ENCODE measurements around the gene MCU.
"Not testable (repeated sequence)": the region's sequence is repeated elsewhere in the genome, so short reads cannot be mapped to it uniquely, and the experiment has no call there.

MCU gene

GRCh38 chr10:72886621-72887020 lies 194.7 kb downstream of the MCU start:
- Histone ChIP-seq H3K4me1 (ENCODE audit: control insufficient read depth, insufficient read depth, low read length) (peaks cover 8% of the 10 kb centered on the region), H3K27ac (ENCODE audit: insufficient read depth, low read depth, low read length, poor library complexity, severe bottlenecking) (no peak overlapping the region)
- 55 to 79% methylated on average over 1 of the region's 1 CpG for WGBS, 2 experiments

GRCh38 chr10:72887043-72887442 lies 195.1 kb downstream of the MCU start:
- Histone ChIP-seq H3K4me1 (ENCODE audit: control insufficient read depth, insufficient read depth, low read length) (peaks cover 8% of the 10 kb centered on the region), H3K27me3 (ENCODE audit: control insufficient read depth, insufficient read depth, low read length, poor library complexity, severe bottlenecking) (no peaks in the 10 kb centered on the region), H3K4me3 (ENCODE audit: insufficient read depth, low read depth, low read length) (no peak overlapping the region), H3K9me3 (ENCODE audit: control insufficient read depth, low read length) (no peaks in the 10 kb centered on the region), H3K36me3 (ENCODE audit: control insufficient read depth, insufficient read depth, low read length) (no peaks in the 10 kb centered on the region), H3K27ac (ENCODE audit: insufficient read depth, low read depth, low read length, poor library complexity, severe bottlenecking) (no peak overlapping the region)
- WGBS, 2 experiments: 62 to 63% methylated on average over 2 to 4 of the region's 5 CpGs

More at GRCh38 chr10:72886621-72887020, 194.7 kb downstream of the MCU start:
- Histone ChIP-seq H3K4me3 (ENCODE audit: insufficient read depth, low read depth, low read length) (no peak overlapping the region), H3K36me3 (ENCODE audit: control insufficient read depth, insufficient read depth, low read length) (no peaks in the 10 kb centered on the region), H3K27me3 (ENCODE audit: control insufficient read depth, insufficient read depth, low read length, poor library complexity, severe bottlenecking) (no peaks in the 10 kb centered on the region), H3K9me3 (ENCODE audit: control insufficient read depth, low read length) (no peaks in the 10 kb centered on the region)

- 93 to 94% methylated on average over 7 of the region's 7 CpGs for WGBS, 2 experiments
- Histone ChIP-seq H3K27ac (ENCODE audit: insufficient read depth, low read depth, low read length, poor library complexity, severe bottlenecking) (no peak overlapping the region), H3K36me3 (ENCODE audit: control insufficient read depth, insufficient read depth, low read length) (no peaks in the 10 kb centered on the region), H3K4me3 (ENCODE audit: insufficient read depth, low read depth, low read length) (no peak overlapping the region), H3K9me3 (ENCODE audit: control insufficient read depth, low read length) (no peaks in the 10 kb centered on the region), H3K27me3 (ENCODE audit: control insufficient read depth, insufficient read depth, low read length, poor library complexity, severe bottlenecking) (no peaks in the 10 kb centered on the region), H3K4me1 (ENCODE audit: control insufficient read depth, insufficient read depth, low read length) (peaks cover 8% of the 10 kb centered on the region)
Observed at GRCh38 chr10:72888151-72888638, 196.3 kb downstream of the MCU start.

GRCh38 chr10:72889391-72889831 lies 197.5 kb downstream of the MCU start:
- Histone ChIP-seq H3K36me3 (ENCODE audit: control insufficient read depth, insufficient read depth, low read length) (no peaks in the 10 kb centered on the region), H3K27me3 (ENCODE audit: control insufficient read depth, insufficient read depth, low read length, poor library complexity, severe bottlenecking) (no peaks in the 10 kb centered on the region), H3K9me3 (ENCODE audit: control insufficient read depth, low read length) (no peaks in the 10 kb centered on the region), H3K4me3 (ENCODE audit: insufficient read depth, low read depth, low read length) (no peak overlapping the region), H3K4me1 (ENCODE audit: control insufficient read depth, insufficient read depth, low read length) (peaks cover 8% of the 10 kb centered on the region), H3K27ac (ENCODE audit: insufficient read depth, low read depth, low read length, poor library complexity, severe bottlenecking) (no peak overlapping the region)
- 80 to 83% methylated on average over 6 of the region's 6 CpGs for WGBS, 2 experiments

GRCh38 chr10:72890086-72890485 lies 198.1 kb downstream of the MCU start:
- Histone ChIP-seq H3K36me3 (ENCODE audit: control insufficient read depth, insufficient read depth, low read length) (no peaks in the 10 kb centered on the region), H3K9me3 (ENCODE audit: control insufficient read depth, low read length) (no peaks in the 10 kb centered on the region), H3K27me3 (ENCODE audit: control insufficient read depth, insufficient read depth, low read length, poor library complexity, severe bottlenecking) (no peaks in the 10 kb centered on the region), H3K27ac (ENCODE audit: insufficient read depth, low read depth, low read length, poor library complexity, severe bottlenecking) (no peak overlapping the region), H3K4me1 (ENCODE audit: control insufficient read depth, insufficient read depth, low read length) (peaks cover 8% of the 10 kb centered on the region), H3K4me3 (ENCODE audit: insufficient read depth, low read depth, low read length) (no peak overlapping the region)
- WGBS, 2 experiments: 96 to 97% methylated on average over 2 of the region's 2 CpGs

- no peaks in the 10 kb centered on the region for H3K9me3 ChIP-seq (ENCODE audit: control insufficient read depth, low read length)
- no peak within 1 kb of the TSS for H3K4me3 ChIP-seq (ENCODE audit: insufficient read depth, low read depth, low read length)
- no peaks in the 10 kb centered on the region for H3K36me3 ChIP-seq (ENCODE audit: control insufficient read depth, insufficient read depth, low read length)
- no peaks in the 10 kb centered on the region for H3K27me3 ChIP-seq (ENCODE audit: control insufficient read depth, insufficient read depth, low read length, poor library complexity, severe bottlenecking)
- no peaks in the 10 kb centered on the region for H3K4me1 ChIP-seq (ENCODE audit: control insufficient read depth, insufficient read depth, low read length)
- 87 to 91% methylated on average over 4 of the region's 4 CpGs for WGBS, 2 experiments
- H3K27ac ChIP-seq (ENCODE audit: insufficient read depth, low read depth, low read length, poor library complexity, severe bottlenecking): no peak within 1 kb of the TSS
Observed at GRCh38 chr10:72893136-72893798, 201.3 kb downstream of the MCU start, which contains the start of gene OIT3. Gene OIT3, plus strand, starts transcription at chr10:72893739. Its CDS starts 60 bp downstream, at chr10:72893799.

- Histone ChIP-seq H3K27ac (ENCODE audit: insufficient read depth, low read depth, low read length, poor library complexity, severe bottlenecking) (no peak overlapping the region), H3K9me3 (ENCODE audit: control insufficient read depth, low read length) (no peaks in the 10 kb centered on the region), H3K27me3 (ENCODE audit: control insufficient read depth, insufficient read depth, low read length, poor library complexity, severe bottlenecking) (no peaks in the 10 kb centered on the region), H3K36me3 (ENCODE audit: control insufficient read depth, insufficient read depth, low read length) (no peaks in the 10 kb centered on the region), H3K4me1 (ENCODE audit: control insufficient read depth, insufficient read depth, low read length) (no peaks in the 10 kb centered on the region), H3K4me3 (ENCODE audit: insufficient read depth, low read depth, low read length) (no peak overlapping the region)
- WGBS, 2 experiments: 87 to 89% methylated on average over 10 to 11 of the region's 11 CpGs
Observed at GRCh38 chr10:72895236-72895850, 203.4 kb downstream of the MCU start.

GRCh38 chr10:72898616-72899015 lies 206.7 kb downstream of the MCU start:
- Histone ChIP-seq H3K36me3 (ENCODE audit: control insufficient read depth, insufficient read depth, low read length) (no peaks in the 10 kb centered on the region), H3K4me3 (ENCODE audit: insufficient read depth, low read depth, low read length) (no peak overlapping the region), H3K27ac (ENCODE audit: insufficient read depth, low read depth, low read length, poor library complexity, severe bottlenecking) (no peak overlapping the region), H3K27me3 (ENCODE audit: control insufficient read depth, insufficient read depth, low read length, poor library complexity, severe bottlenecking) (no peaks in the 10 kb centered on the region), H3K9me3 (ENCODE audit: control insufficient read depth, low read length) (no peaks in the 10 kb centered on the region), H3K4me1 (ENCODE audit: control insufficient read depth, insufficient read depth, low read length) (no peaks in the 10 kb centered on the region)
- 94 to 95% methylated on average over 10 of the region's 10 CpGs for WGBS, 2 experiments

GRCh38 chr10:72899545-72899944 lies 207.6 kb downstream of the MCU start:
- no peak overlapping the region for H3K4me3 ChIP-seq (ENCODE audit: insufficient read depth, low read depth, low read length)
- 92 to 93% methylated on average over 1 of the region's 1 CpG for WGBS, 2 experiments
- no peak overlapping the region for H3K27ac ChIP-seq (ENCODE audit: insufficient read depth, low read depth, low read length, poor library complexity, severe bottlenecking)
- no peaks in the 10 kb centered on the region for H3K9me3 ChIP-seq (ENCODE audit: control insufficient read depth, low read length)
- no peaks in the 10 kb centered on the region for H3K36me3 ChIP-seq (ENCODE audit: control insufficient read depth, insufficient read depth, low read length)
- H3K4me1 ChIP-seq (ENCODE audit: control insufficient read depth, insufficient read depth, low read length): no peaks in the 10 kb centered on the region
- H3K27me3 ChIP-seq (ENCODE audit: control insufficient read depth, insufficient read depth, low read length, poor library complexity, severe bottlenecking): no peaks in the 10 kb centered on the region

- 96% methylated on average over 15 of the region's 15 CpGs for WGBS, 2 experiments
- H3K4me3 ChIP-seq (ENCODE audit: insufficient read depth, low read depth, low read length); H3K9me3 ChIP-seq (ENCODE audit: control insufficient read depth, low read length); H3K27ac ChIP-seq (ENCODE audit: insufficient read depth, low read depth, low read length, poor library complexity, severe bottlenecking); H3K27me3 ChIP-seq (ENCODE audit: control insufficient read depth, insufficient read depth, low read length, poor library complexity, severe bottlenecking); H3K36me3 ChIP-seq (ENCODE audit: control insufficient read depth, insufficient read depth, low read length); H3K4me1 ChIP-seq (ENCODE audit: control insufficient read depth, insufficient read depth, low read length): not testable (repeated sequence)
Observed at GRCh38 chr10:72903941-72904446, 212.1 kb downstream of the MCU start.

Measured in ectodermal cell (in vitro differentiated cells).